ENCODE results near the gene EIF3K. TPM values are rescaled to one million over a fixed set of nuclear protein-coding genes. Genes with fewer than 3 reads are reported as not detected.

Gene EIF3K
- total RNA-seq, 1 donor from 2014 or later: 314 TPM

- no peaks in the 10 kb centered on the region for H3K9me3 ChIP-seq (ENCODE audit: control insufficient read depth in 3 of 3, low read length in 3 of 3)
- H3K27ac ChIP-seq (ENCODE audit: low read depth, low read length): peak overlapping the region; percentile 91
- peaks cover 75 to 90% (median 77%) of the 10 kb centered on the region in 3 donors for H3K4me1 ChIP-seq (ENCODE audit: control insufficient read depth in 3 of 3, insufficient read depth in 3 of 3, low read length in 3 of 3)
- peak overlapping the region in 2 of 3 donors; percentile 20 to 26 for H3K9ac ChIP-seq (ENCODE audit: low read depth in 1 of 3, low read length in 3 of 3)
- H3K27me3 ChIP-seq (ENCODE audit: control insufficient read depth in 3 of 3, insufficient read depth in 3 of 3, low read length in 3 of 3): no peaks in the 10 kb centered on the region
- H3K4me3 ChIP-seq (ENCODE audit: low read length in 3 of 3): peak overlapping the region in 2 of 3 donors; percentile 7 to 32
- H3K36me3 ChIP-seq (ENCODE audit: control insufficient read depth in 3 of 3, insufficient read depth in 3 of 3, low read length in 3 of 3): peaks cover 0 to 11% (median 6%) of the 10 kb centered on the region in 3 donors
Observed at GRCh38 chr19:38675611-38676010, 56.6 kb downstream of the EIF3K start.

GRCh38 chr19:38676023-38676877 lies 57.3 kb downstream of the EIF3K start:
- Histone ChIP-seq H3K4me1 (ENCODE audit: control insufficient read depth in 3 of 3, insufficient read depth in 3 of 3, low read length in 3 of 3) (peaks cover 75 to 90% (median 78%) of the 10 kb centered on the region in 3 donors), H3K27me3 (ENCODE audit: control insufficient read depth in 3 of 3, insufficient read depth in 3 of 3, low read length in 3 of 3) (no peaks in the 10 kb centered on the region), H3K9me3 (ENCODE audit: control insufficient read depth in 3 of 3, low read length in 3 of 3) (no peaks in the 10 kb centered on the region), H3K36me3 (ENCODE audit: control insufficient read depth in 3 of 3, insufficient read depth in 3 of 3, low read length in 3 of 3) (peaks cover 0 to 11% (median 6%) of the 10 kb centered on the region in 3 donors), H3K27ac (ENCODE audit: low read depth, low read length) (peak overlapping the region; percentile 91), H3K4me3 (ENCODE audit: low read length in 3 of 3) (peak overlapping the region in 2 of 3 donors; percentile 14 to 32), H3K9ac (ENCODE audit: low read depth in 1 of 3, low read length in 3 of 3) (peak overlapping the region in 2 of 3 donors; percentile 20 to 62)

GRCh38 chr19:38676878-38677646 lies 58.1 kb downstream of the EIF3K start:
- peak overlapping the region in 1 of 3 donors; percentile 62 for H3K9ac ChIP-seq (ENCODE audit: low read depth in 1 of 3, low read length in 3 of 3)
- peaks cover 0 to 11% (median 6%) of the 10 kb centered on the region in 3 donors for H3K36me3 ChIP-seq (ENCODE audit: control insufficient read depth in 3 of 3, insufficient read depth in 3 of 3, low read length in 3 of 3)
- H3K9me3 ChIP-seq (ENCODE audit: control insufficient read depth in 3 of 3, low read length in 3 of 3): no peaks in the 10 kb centered on the region
- H3K27ac ChIP-seq (ENCODE audit: low read depth, low read length): peak overlapping the region; percentile 91
- peak overlapping the region in 1 of 3 donors; percentile 14 for H3K4me3 ChIP-seq (ENCODE audit: low read length in 3 of 3)
- H3K27me3 ChIP-seq (ENCODE audit: control insufficient read depth in 3 of 3, insufficient read depth in 3 of 3, low read length in 3 of 3): no peaks in the 10 kb centered on the region
- H3K4me1 ChIP-seq (ENCODE audit: control insufficient read depth in 3 of 3, insufficient read depth in 3 of 3, low read length in 3 of 3): peaks cover 75 to 88% (median 80%) of the 10 kb centered on the region in 3 donors

GRCh38 chr19:38678217-38678890 lies 59.4 kb downstream of the EIF3K start:
- no peak overlapping the region for H3K4me3 ChIP-seq (ENCODE audit: low read length in 3 of 3)
- H3K36me3 ChIP-seq (ENCODE audit: control insufficient read depth in 3 of 3, insufficient read depth in 3 of 3, low read length in 3 of 3): peaks cover 0 to 11% (median 6%) of the 10 kb centered on the region in 3 donors
- no peaks in the 10 kb centered on the region for H3K27me3 ChIP-seq (ENCODE audit: control insufficient read depth in 3 of 3, insufficient read depth in 3 of 3, low read length in 3 of 3)
- no peaks in the 10 kb centered on the region for H3K9me3 ChIP-seq (ENCODE audit: control insufficient read depth in 3 of 3, low read length in 3 of 3)
- H3K4me1 ChIP-seq (ENCODE audit: control insufficient read depth in 3 of 3, insufficient read depth in 3 of 3, low read length in 3 of 3): peaks cover 87 to 95% (median 93%) of the 10 kb centered on the region in 3 donors
- H3K9ac ChIP-seq (ENCODE audit: low read depth in 1 of 3, low read length in 3 of 3): peak overlapping the region in 2 of 3 donors; percentile 33 to 71
- H3K27ac ChIP-seq (ENCODE audit: low read depth, low read length): peak overlapping the region; percentile 43

GRCh38 chr19:38678891-38679494 lies 60.0 kb downstream of the EIF3K start:
- Histone ChIP-seq H3K4me1 (ENCODE audit: control insufficient read depth in 3 of 3, insufficient read depth in 3 of 3, low read length in 3 of 3) (peaks cover 92 to 98% (median 97%) of the 10 kb centered on the region in 3 donors), H3K9me3 (ENCODE audit: control insufficient read depth in 3 of 3, low read length in 3 of 3) (no peaks in the 10 kb centered on the region)

GRCh38 chr19:38679839-38680238 lies 60.9 kb downstream of the EIF3K start:
- Histone ChIP-seq H3K4me1 (ENCODE audit: control insufficient read depth in 3 of 3, insufficient read depth in 3 of 3, low read length in 3 of 3) (peaks cover 92 to 98% (median 96%) of the 10 kb centered on the region in 3 donors), H3K27me3 (ENCODE audit: control insufficient read depth in 3 of 3, insufficient read depth in 3 of 3, low read length in 3 of 3) (no peaks in the 10 kb centered on the region), H3K9ac (ENCODE audit: low read depth in 1 of 3, low read length in 3 of 3) (peak overlapping the region in 1 of 3 donors; percentile 71), H3K9me3 (ENCODE audit: control insufficient read depth in 3 of 3, low read length in 3 of 3) (no peaks in the 10 kb centered on the region), H3K27ac (ENCODE audit: low read depth, low read length) (peak overlapping the region; percentile 52), H3K36me3 (ENCODE audit: control insufficient read depth in 3 of 3, insufficient read depth in 3 of 3, low read length in 3 of 3) (peaks cover 0 to 11% (median 6%) of the 10 kb centered on the region in 3 donors), H3K4me3 (ENCODE audit: low read length in 3 of 3) (peak overlapping the region in 1 of 3 donors; percentile 3)

More at GRCh38 chr19:38678891-38679494, 60.0 kb downstream of the EIF3K start:
- Histone ChIP-seq H3K36me3 (ENCODE audit: control insufficient read depth in 3 of 3, insufficient read depth in 3 of 3, low read length in 3 of 3) (peaks cover 0 to 11% (median 6%) of the 10 kb centered on the region in 3 donors), H3K27ac (ENCODE audit: low read depth, low read length) (peak overlapping the region; percentile 43), H3K27me3 (ENCODE audit: control insufficient read depth in 3 of 3, insufficient read depth in 3 of 3, low read length in 3 of 3) (no peaks in the 10 kb centered on the region), H3K9ac (ENCODE audit: low read depth in 1 of 3, low read length in 3 of 3) (peak overlapping the region in 1 of 3 donors; percentile 71), H3K4me3 (ENCODE audit: low read length in 3 of 3) (no peak overlapping the region)

- peak overlapping the region in 1 of 3 donors; percentile 81 for H3K9ac ChIP-seq (ENCODE audit: low read depth in 1 of 3, low read length in 3 of 3)
- no peaks in the 10 kb centered on the region for H3K27me3 ChIP-seq (ENCODE audit: control insufficient read depth in 3 of 3, insufficient read depth in 3 of 3, low read length in 3 of 3)
- no peak overlapping the region for H3K4me3 ChIP-seq (ENCODE audit: low read length in 3 of 3)
- peaks cover 0 to 9% (median 2%) of the 10 kb centered on the region in 3 donors for H3K36me3 ChIP-seq (ENCODE audit: control insufficient read depth in 3 of 3, insufficient read depth in 3 of 3, low read length in 3 of 3)
- peaks cover 86 to 93% (median 93%) of the 10 kb centered on the region in 3 donors for H3K4me1 ChIP-seq (ENCODE audit: control insufficient read depth in 3 of 3, insufficient read depth in 3 of 3, low read length in 3 of 3)
- no peaks in the 10 kb centered on the region for H3K9me3 ChIP-seq (ENCODE audit: control insufficient read depth in 3 of 3, low read length in 3 of 3)
- H3K27ac ChIP-seq (ENCODE audit: low read depth, low read length): peak overlapping the region; percentile 90
Observed at GRCh38 chr19:38682195-38682867, 63.3 kb downstream of the EIF3K start.

GRCh38 chr19:38682872-38683392 lies 63.9 kb downstream of the EIF3K start:
- Histone ChIP-seq H3K36me3 (ENCODE audit: control insufficient read depth in 3 of 3, insufficient read depth in 3 of 3, low read length in 3 of 3) (peaks cover 0 to 7% (median 0%) of the 10 kb centered on the region in 3 donors), H3K4me1 (ENCODE audit: control insufficient read depth in 3 of 3, insufficient read depth in 3 of 3, low read length in 3 of 3) (peaks cover 83 to 91% (median 88%) of the 10 kb centered on the region in 3 donors), H3K27me3 (ENCODE audit: control insufficient read depth in 3 of 3, insufficient read depth in 3 of 3, low read length in 3 of 3) (no peaks in the 10 kb centered on the region), H3K27ac (ENCODE audit: low read depth, low read length) (peak overlapping the region; percentile 90), H3K9me3 (ENCODE audit: control insufficient read depth in 3 of 3, low read length in 3 of 3) (no peaks in the 10 kb centered on the region), H3K4me3 (ENCODE audit: low read length in 3 of 3) (peak overlapping the region in 2 of 3 donors; percentile 9 to 13), H3K9ac (ENCODE audit: low read depth in 1 of 3, low read length in 3 of 3) (peak overlapping the region; percentile 28 to 81 (median 51))
